Measurements from ENCODE around the gene ZNF239.
A peak's percentile ranks its signal among the peaks of the same experiment; 100 is the strongest.
"Not testable (repeated sequence)": the region's sequence is repeated elsewhere in the genome, so short reads cannot be mapped to it uniquely, and the experiment has no call there.

ZNF239 gene

GRCh38 chr10:43574001-43574892 lies at the start of gene ZNF239:
Gene ZNF239, minus strand, starts transcription at chr10:43574616. Its CDS starts 16,537 bp downstream, at chr10:43558079.
- no peak for DNase-seq (ENCODE audit: low spot score)

- peak; percentile 30 for DNase-seq (ENCODE audit: low spot score)
Observed at GRCh38 chr10:43623351-43623750, 48.9 kb upstream of the ZNF239 start.

- DNase-seq (ENCODE audit: low spot score) = no peak
Observed at GRCh38 chr10:43622038-43622437, 47.6 kb upstream of the ZNF239 start.

GRCh38 chr10:43619368-43619767 lies 45.0 kb upstream of the ZNF239 start:
- no peak for DNase-seq (ENCODE audit: low spot score)

GRCh38 chr10:43616697-43617370 lies 42.4 kb upstream of the ZNF239 start:
- DNase-seq (ENCODE audit: low spot score) = no peak

- DNase-seq (ENCODE audit: low spot score) = no peak
Observed at GRCh38 chr10:43610636-43611035, 36.2 kb upstream of the ZNF239 start.

GRCh38 chr10:43607199-43607573 lies 32.8 kb upstream of the ZNF239 start:
- DNase-seq (ENCODE audit: low spot score) = no peak

- no peak for DNase-seq (ENCODE audit: low spot score)
Observed at GRCh38 chr10:43606323-43607198, 32.1 kb upstream of the ZNF239 start, which contains the start of gene ZNF485. Gene ZNF485, plus strand, starts transcription at chr10:43606438. Its CDS starts 613 bp downstream, at chr10:43607051.

- DNase-seq (ENCODE audit: low spot score) = no peak
Observed at GRCh38 chr10:43605850-43606322, 31.5 kb upstream of the ZNF239 start.

GRCh38 chr10:43601576-43601975 lies 27.2 kb upstream of the ZNF239 start:
- not testable (repeated sequence) for DNase-seq (ENCODE audit: low spot score)

- DNase-seq (ENCODE audit: low spot score) = no peak
Observed at GRCh38 chr10:43599333-43599732, 24.9 kb upstream of the ZNF239 start.

GRCh38 chr10:43598446-43598845 lies 24.0 kb upstream of the ZNF239 start:
- no peak for DNase-seq (ENCODE audit: low spot score)

- no peak for DNase-seq (ENCODE audit: low spot score)
Observed at GRCh38 chr10:43596546-43596945, 22.1 kb upstream of the ZNF239 start.

GRCh38 chr10:43595739-43596298 lies 21.4 kb upstream of the ZNF239 start:
- DNase-seq (ENCODE audit: low spot score) = no peak

- DNase-seq (ENCODE audit: low spot score) = no peak
Observed at GRCh38 chr10:43594944-43595589, 20.7 kb upstream of the ZNF239 start.

GRCh38 chr10:43591303-43591904 lies 17.0 kb upstream of the ZNF239 start:
- no peak for DNase-seq (ENCODE audit: low spot score)

- not testable (repeated sequence) for DNase-seq (ENCODE audit: low spot score)
Observed at GRCh38 chr10:43586730-43587115, 12.3 kb upstream of the ZNF239 start.

- no peak for DNase-seq (ENCODE audit: low spot score)
Observed at GRCh38 chr10:43585981-43586729, 11.7 kb upstream of the ZNF239 start.

GRCh38 chr10:43585046-43585445 lies 10.6 kb upstream of the ZNF239 start:
- no peak for DNase-seq (ENCODE audit: low spot score)

GRCh38 chr10:43584051-43584450 lies 9.6 kb upstream of the ZNF239 start:
- no peak for DNase-seq (ENCODE audit: low spot score)
